Measurements from ENCODE around the gene SDK1.
A peak's percentile ranks its signal among the peaks of the same experiment; 100 is the strongest.

SDK1 gene

DNA sequence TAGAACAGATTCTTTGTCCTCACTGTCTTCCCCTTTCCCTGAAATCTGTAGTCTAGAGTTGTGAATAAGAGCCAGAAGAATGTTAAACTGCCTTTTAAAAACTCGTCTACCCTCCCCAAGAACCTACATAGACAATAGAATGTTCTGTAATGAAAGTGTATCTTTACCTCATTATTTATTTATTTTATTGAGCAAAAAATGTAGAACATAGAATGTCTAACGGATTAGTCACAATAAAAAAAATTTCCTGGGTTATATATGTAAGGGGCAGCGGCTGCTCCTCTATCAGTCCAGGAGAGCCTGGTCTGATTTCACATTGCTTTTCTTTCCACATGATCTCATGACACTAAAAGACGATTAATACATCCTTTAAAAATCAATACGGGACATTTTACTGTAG, 135.7 kb downstream of the SDK1 start:
- TF ChIP-seq, protein P1, sequence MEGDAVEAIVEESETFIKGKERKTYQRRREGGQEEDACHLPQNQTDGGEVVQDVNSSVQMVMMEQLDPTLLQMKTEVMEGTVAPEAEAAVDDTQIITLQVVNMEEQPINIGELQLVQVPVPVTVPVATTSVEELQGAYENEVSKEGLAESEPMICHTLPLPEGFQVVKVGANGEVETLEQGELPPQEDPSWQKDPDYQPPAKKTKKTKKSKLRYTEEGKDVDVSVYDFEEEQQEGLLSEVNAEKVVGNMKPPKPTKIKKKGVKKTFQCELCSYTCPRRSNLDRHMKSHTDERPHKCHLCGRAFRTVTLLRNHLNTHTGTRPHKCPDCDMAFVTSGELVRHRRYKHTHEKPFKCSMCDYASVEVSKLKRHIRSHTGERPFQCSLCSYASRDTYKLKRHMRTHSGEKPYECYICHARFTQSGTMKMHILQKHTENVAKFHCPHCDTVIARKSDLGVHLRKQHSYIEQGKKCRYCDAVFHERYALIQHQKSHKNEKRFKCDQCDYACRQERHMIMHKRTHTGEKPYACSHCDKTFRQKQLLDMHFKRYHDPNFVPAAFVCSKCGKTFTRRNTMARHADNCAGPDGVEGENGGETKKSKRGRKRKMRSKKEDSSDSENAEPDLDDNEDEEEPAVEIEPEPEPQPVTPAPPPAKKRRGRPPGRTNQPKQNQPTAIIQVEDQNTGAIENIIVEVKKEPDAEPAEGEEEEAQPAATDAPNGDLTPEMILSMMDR (IDR thresholded peaks at IDR 0.05; ENCODE audit: low read depth, low read length, missing control alignments), result no peak
- in situ Hi-C loops (cut with HindIII; ENCODE audit: low sequenced_read_pairs), result no loop called here
- peak overlapping the region; percentile 1 for H3K4me3 ChIP-seq (ENCODE audit: low read depth, low read length)
- DNase-seq (ENCODE audit: low read depth), result peak; percentile 35

DNA sequence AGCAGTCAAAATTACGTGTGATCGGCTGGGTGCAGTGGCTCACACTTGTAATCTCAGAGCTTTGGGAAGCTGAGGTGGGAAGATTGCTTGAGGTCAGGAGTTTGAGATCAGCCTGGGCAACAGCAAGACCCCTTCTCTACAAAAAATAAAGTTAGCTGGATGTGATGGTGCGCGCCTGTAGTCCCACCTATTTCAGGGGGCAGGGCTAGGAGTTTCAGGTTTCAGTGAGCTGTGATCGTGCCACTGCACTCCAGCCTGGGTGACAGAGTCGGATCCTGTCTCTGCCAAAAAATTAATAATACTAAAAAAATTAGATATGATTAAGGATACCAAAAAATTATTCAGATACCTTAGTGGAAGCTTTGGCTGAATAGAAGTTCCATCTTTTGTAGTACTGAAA, 136.4 kb downstream of the SDK1 start:
- TF ChIP-seq, protein P1 (IDR thresholded peaks at IDR 0.05; ENCODE audit: low read depth, low read length, missing control alignments), result no peak
- in situ Hi-C loops (cut with HindIII; ENCODE audit: low sequenced_read_pairs), result no loop called here

DNA sequence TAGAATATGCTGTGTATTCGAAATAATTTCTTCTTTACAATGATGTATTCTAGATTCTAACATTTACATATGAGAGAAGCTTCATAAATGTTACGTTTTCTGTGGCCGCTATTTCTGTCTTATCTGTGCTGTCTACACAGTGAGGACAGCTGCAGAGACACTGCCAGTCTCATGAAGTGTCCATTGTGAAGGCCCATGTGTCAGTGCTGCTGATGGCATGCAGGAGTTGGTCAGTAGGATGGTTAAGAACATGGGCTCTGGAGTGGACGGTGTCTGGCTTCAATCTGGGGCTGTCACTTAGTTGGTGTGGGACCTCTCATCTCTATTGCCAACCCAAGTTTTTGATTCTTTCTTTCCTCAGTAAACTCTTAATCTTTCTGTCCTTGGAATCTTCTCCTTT, 137.3 kb downstream of the SDK1 start:
- DNase-seq (ENCODE audit: low read depth), result no peak
- no peak overlapping the region for H3K4me3 ChIP-seq (ENCODE audit: low read depth, low read length)
- in situ Hi-C loops (cut with HindIII; ENCODE audit: low sequenced_read_pairs), result no loop called here
- TF ChIP-seq, protein P1 (IDR thresholded peaks at IDR 0.05; ENCODE audit: low read depth, low read length, missing control alignments), result no peak

More for the DNA sequence above, 136.4 kb downstream of the SDK1 start:
- H3K4me3 ChIP-seq (ENCODE audit: low read depth, low read length), result peak overlapping the region; percentile 16
- DNase-seq (ENCODE audit: low read depth), result no peak

DNA sequence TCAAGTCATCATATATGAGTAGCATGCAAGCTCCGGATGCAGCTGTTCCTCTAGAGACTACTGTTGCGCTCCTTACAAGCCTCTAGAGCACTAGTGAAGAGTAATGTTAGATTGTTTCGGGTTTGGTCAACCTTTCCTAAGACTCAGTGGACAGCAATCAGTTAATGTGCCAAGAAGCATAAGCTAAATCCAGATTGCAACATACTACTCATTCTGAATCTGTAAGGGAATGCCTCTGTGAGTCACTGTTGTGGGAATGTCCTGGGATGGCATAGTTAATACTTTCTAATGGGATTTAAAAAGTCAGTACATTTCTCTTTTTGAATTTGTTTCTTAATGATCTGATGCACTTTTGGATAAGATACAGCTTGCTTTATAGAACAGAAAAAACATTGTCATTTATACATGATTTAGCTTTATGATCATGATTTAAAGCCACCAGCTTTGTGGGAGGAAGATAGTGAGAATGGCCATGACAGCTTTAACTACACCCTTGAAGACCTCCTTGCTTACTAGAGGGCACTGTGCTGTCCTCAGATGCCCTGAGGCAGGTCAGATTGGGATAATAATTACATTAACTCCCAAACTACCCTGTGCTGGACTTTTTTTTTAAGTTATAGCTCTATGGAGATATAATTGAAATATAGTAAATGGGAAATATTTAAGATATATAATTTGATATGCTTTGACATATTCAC, 138.4 kb downstream of the SDK1 start:
- in situ Hi-C loops (cut with HindIII; ENCODE audit: low sequenced_read_pairs), result no loop called here
- peak; percentile 95 for DNase-seq (ENCODE audit: low read depth)
- TF ChIP-seq, protein P1 (IDR thresholded peaks at IDR 0.05; ENCODE audit: low read depth, low read length, missing control alignments), result peak; percentile 5
- no peak overlapping the region for H3K4me3 ChIP-seq (ENCODE audit: low read depth, low read length)

DNA sequence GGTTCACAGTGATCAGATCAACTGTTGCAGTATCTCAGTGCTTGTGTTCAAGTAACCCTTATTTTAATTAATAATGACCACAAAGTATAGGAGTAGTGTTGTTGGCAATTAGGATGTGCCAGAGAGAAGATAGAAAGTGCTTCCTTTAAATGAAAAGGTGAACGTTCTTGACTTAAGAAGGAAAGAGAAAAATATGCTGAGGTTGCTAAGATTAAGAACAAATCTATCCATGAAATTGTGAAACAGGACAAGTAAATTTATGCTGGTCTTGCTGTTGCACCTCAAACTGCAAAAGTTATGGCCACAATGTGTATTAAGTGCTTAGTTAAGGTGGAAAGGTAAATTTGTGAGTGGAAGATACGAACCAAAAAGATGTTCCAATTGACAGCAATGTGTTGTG, 139.5 kb downstream of the SDK1 start:
- no peak overlapping the region for H3K4me3 ChIP-seq (ENCODE audit: low read depth, low read length)
- in situ Hi-C loops (cut with HindIII; ENCODE audit: low sequenced_read_pairs), result no loop called here
- no peak for DNase-seq (ENCODE audit: low read depth)
- TF ChIP-seq, protein P1 (IDR thresholded peaks at IDR 0.05; ENCODE audit: low read depth, low read length, missing control alignments), result no peak

DNA sequence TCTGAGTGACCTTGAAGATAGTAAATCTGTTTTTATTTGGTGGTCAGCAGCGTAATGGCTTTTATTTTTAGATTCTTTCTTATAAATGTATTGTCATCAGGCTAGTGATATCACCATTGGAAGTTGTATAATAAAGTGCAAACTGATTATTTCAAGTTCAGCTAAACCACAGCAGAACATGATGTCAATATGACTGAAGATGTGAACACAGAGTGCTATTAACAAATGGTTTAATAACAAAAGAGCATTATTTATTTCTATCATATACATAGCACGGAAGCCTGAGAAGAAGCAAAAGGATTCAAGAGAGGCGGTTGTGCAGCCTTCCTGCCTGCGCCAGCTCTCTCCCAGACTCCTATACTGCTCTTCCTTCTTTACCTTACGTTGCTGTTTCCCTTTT, 142.7 kb downstream of the SDK1 start:
- H3K4me3 ChIP-seq (ENCODE audit: low read depth, low read length), result no peak overlapping the region
- in situ Hi-C loops (cut with HindIII; ENCODE audit: low sequenced_read_pairs), result no loop called here
- TF ChIP-seq, protein P1 (IDR thresholded peaks at IDR 0.05; ENCODE audit: low read depth, low read length, missing control alignments), result no peak
- DNase-seq (ENCODE audit: low read depth), result no peak

All from astrocyte of the cerebellum (primary cell).